ENCODE measurements around the gene NCOA7.

The NCOA7 gene

GRCh38 chr6:125816828-125817280, 26.1 kb downstream of the NCOA7 start:
- peak; percentile 15 for DNase-seq

- peak; percentile 35 for DNase-seq
Observed at GRCh38 chr6:125818225-125818657, 27.5 kb downstream of the NCOA7 start.

GRCh38 chr6:125818772-125819260, 28.1 kb downstream of the NCOA7 start:
- no peak for DNase-seq

- DNase-seq: no peak
Observed at GRCh38 chr6:125819535-125820326, 29.0 kb downstream of the NCOA7 start.

DNA sequence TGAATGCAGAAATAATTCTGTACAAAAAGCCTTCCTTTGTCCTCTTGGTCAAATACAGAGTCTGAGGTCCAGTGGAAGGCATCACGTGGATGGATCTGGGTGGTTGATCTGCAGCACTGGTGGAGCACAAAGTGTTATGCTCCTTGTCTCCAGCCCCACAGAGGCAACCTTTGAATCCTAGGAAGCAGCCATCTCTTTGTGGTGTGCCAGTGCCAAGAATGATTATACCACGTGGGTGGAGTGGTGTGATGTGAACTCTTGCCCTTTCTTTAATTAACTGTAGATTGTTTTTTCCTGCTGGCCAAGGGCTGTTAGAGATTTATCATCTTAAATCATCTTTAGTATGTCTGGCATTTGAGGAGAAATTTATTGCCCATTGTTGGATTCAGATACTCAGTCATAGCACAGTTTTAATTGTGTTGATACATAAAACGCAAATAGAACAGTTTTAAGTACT, 31.1 kb downstream of the NCOA7 start:
- peak; percentile 8 for DNase-seq

- DNase-seq: no peak
Observed at GRCh38 chr6:125823180-125823579, 32.4 kb downstream of the NCOA7 start.

GRCh38 chr6:125824946-125825771, 34.4 kb downstream of the NCOA7 start:
- no peak for DNase-seq

DNA sequence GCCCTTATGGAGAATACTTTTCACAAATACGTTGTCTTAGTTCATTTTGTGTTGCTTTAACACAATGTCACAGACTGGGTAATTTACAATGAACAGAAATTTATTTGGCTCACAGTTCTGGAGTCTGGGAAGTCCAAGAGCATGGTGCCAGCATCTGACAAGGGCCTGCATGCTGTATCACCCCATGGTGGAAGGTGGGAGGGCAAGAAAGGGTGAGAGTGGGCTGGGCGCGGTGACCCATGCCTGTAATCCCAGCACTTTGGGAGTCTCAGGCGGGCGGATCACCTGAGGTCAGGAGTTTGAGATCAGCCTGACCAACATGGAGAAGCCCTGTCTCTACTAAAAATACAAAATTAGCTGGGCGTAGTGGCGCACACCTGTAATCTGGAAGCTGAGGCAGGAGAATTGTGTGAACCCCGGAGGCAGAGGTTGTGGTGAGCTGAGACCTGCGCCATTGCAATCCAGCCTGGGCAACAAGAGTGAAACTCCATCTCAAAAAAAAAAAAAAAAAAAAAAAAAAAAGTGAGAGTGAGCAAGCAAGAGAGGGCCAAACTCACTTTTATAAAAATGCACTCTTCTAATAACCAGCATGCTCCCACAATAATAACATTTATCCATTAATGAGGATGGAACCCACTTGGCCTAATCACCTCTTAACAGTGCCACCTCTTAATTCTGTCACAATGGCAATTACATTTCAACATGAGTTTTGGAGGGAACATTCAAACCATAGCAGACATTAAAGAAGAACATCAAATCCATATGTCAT, 36.1 kb downstream of the NCOA7 start:
- DNase-seq: no peak

GRCh38 chr6:125827788-125828320, 37.1 kb downstream of the NCOA7 start:
- DNase-seq: no peak

DNA sequence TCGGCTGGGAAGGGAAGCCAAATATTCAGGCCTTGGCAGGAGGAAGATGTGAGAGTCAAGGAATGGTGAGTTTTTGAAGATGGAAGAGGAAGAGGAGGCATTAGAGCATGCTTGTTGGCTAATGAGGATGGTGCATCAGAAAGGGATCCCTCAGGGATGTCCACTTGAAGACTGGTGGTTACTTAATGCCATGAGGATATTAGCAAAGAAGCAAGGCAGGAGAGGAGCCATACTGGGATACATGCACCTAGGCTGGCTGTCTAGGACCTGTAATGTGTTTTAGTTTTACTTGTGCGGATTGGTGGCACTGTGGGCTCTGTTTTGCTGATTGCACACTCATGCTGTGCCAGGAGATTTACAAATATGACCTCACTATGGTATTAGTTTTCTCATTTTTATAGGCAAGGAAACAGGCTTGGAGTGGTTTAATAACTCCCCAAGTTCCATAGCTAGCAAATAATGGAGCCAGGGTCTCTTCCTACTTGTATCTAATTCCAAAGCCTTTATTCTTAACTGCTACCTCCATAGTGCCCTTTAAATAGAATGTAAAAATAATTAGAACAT, 37.8 kb downstream of the NCOA7 start:
- DNase-seq: no peak

DNA sequence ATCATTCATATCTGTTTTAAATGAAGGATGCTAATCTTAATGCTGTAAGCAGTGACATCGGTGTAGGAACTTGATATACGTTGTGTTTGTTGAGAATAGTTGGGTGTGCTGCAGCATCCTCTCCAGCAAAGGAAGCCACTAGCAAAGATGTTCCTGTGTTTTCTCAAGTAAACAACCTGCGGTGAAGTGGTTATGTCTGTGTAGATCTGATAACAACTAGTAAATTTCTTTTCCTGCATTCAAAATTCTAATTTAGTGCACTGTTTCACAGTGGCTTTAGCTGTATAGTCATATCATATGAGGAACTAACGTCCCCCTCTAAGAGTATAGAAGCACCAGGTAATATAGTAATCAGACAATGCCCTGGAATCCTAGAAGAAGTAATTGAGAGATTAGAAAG, 38.7 kb downstream of the NCOA7 start:
- no peak for DNase-seq

DNA sequence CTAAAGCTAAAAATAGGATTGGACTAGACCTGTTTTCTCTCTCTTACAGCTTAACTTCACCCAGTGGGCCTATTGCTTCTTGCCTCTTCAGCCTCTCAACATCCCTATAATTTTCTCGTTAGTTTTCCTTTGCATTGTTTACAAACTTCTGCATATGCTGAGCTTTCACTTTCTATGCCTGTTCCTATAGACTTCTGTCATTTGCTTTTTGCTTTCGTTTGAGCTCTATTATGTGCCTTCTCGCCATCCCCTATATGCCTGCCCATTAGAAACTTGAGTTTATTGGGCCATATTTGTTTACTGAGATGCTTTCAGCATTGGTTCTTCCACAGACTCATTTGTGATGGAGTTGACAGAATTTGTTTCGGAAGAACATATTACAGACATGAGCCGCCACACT, 40.9 kb downstream of the NCOA7 start:
- no peak for DNase-seq

GRCh38 chr6:125832391-125833117, 41.8 kb downstream of the NCOA7 start:
- no peak for DNase-seq

DNA sequence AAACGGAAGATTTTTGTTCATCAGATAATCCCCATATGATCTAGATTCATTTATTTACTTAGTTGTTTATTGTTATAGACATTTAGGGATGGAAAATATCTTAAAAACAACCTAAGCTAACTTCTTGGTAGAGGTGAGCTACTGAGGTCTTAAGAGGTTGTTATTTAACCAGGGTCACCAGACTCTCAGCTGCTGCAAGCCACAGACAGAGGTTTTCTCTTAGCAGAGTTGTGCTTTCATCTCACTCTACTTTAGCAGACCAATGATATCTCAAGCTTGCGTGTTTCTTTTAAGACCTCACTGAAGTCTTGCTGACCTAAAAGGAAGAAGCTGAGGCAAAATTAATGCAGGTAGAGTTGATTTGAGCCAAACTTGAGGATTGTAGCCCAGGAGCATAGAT, 43.6 kb downstream of the NCOA7 start:
- no peak for DNase-seq

DNA sequence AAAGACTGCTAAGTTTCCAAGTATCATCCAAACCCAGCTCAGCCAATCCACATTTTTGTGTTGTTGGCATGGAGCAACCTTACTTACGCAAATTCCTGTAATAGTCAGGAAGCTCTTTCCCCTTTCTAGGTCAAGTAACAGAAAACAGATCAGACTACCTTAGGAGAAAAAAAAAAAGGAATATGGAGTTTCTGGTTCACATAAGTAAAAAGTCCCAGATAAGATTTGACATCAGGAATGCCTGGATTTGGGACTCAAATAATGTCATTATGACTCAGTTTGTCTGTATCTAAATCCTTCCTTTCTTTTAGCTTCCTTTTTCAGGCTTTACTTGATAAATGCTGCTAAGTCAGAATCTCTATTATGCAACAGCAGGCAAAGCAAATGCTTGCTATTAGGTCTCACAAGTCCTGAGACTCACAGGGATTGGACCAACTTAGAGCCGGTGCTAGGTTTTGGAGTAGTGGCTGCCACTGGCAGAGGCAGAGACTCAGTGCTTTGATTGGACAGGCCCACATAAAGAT, 44.5 kb downstream of the NCOA7 start:
- DNase-seq: no peak

GRCh38 chr6:125836466-125836865, 45.7 kb downstream of the NCOA7 start:
- no peak for DNase-seq

- no peak for DNase-seq
Observed at GRCh38 chr6:125839471-125839870, 48.7 kb downstream of the NCOA7 start.

- DNase-seq: no peak
Observed at GRCh38 chr6:125839879-125840278, 49.1 kb downstream of the NCOA7 start.

DNA sequence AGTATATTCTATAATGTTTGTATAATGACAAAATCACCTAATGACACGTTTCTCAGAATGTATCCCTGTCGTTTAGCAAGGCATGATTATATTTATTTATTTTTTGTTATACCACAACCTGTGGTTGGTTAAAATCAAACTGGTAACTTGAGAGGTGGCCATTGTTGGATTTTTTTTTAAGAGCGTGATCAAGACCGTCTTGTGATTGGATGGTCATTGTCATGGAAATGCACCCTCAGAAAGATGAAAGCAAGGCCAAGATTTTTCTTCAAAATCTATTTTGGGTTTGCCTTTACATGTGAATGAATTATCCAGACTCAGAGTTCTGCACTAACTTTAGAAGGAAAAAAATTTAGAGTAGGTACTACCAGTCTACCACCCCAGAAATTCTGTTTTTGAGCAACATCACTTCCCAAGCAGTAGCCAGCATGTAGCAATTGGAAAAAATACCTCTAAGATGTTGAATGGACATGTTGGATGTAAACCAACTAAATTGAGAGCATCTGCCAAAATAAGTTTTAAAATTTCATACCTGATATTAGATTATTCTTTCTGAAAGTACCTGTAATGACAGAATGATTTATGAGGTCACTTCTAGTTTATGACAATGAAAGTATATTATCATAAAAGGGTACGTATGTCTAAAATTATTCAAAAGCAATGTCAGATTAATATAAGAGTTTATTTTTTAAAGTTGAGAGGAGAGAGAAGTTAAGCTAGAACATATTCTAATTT, 50.8 kb downstream of the NCOA7 start:
- no peak for DNase-seq

DNA sequence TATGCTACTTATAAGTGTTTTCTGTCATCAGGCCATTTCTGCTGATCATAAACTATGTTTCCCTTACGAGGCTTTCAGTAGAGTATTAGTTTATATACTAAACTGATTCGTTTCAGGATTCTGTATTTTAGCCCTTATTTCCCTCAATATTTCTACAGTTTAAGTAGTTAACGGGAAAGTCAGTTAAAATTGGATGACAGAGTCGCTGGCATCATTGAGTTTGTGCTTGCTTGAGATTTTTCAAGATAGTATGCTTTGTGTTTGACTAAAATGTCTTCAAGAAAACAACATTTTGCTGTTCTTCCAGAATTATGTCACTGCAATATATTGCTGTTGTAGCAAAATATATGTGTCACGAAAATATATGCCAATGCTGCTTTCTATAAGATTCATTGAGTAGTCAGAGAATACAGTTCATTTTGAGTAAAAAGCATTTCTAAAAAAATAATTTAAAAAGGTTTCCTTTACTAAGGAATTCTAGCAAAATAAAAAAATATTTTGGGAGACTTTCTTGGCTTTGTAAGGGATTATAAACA, 51.4 kb downstream of the NCOA7 start:
- DNase-seq: no peak
